GM12891 (cell line): ENCODE results near the gene PET100.

Source experiments
- POLR2A ChIP-seq: IDR thresholded peaks from 2 replicates; pipeline ENCODE4 v1.6.1; 2011; ENCODE audit warnings: low read depth, low read length, control low read depth
- POLR2AphosphoS5 ChIP-seq: IDR thresholded peaks from 2 replicates; pipeline ENCODE4 v1.6.1; 2011; ENCODE audit warnings: low read depth, low read length, control low read depth
- TAF1 ChIP-seq: IDR thresholded peaks from 2 replicates; pipeline ENCODE4 v1.6.1; 2011; ENCODE audit warnings: low read depth, low read length, control low read depth

DNA sequence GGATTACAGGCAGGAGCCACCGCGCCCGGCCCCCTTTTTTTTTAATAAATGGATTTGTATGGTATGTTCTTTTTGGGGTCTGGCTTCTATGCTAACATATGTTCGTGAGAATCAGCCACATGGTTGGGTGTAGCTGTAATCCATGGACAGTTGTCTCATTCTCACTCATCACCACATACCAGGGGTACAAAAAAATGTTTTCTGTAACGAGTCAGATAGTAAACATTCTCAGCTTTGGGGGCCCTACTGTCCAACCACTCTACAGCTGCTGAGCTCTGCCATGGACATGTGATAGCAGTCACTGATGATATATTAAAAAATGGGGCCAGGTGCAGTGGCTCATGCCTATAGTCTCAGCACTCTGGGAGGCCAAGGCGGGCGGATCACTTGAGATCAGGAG, 34.1 kb downstream of the PET100 start:
- TF ChIP-seq POLR2AphosphoS5, result no peak
- TF ChIP-seq TAF1, result no peak
- TF ChIP-seq POLR2A, result no peak
